22Rv1 (cell line): ENCODE results near the gene SLC6A14.

ENCODE experiments used
- H3K27ac ChIP-seq: fragments of 450-650 bp; 2 replicates; pipeline ENCODE4 v1.5.1; 2017
- CTCF ChIP-seq: fragments of 450-650 bp; IDR thresholded peaks from 2 replicates; pipeline ENCODE4 v1.5.1; 2017; ENCODE audit warnings: mild to moderate bottlenecking
- ZFX ChIP-seq: fragments of 450-650 bp; IDR thresholded peaks from 2 replicates; pipeline ENCODE4 v1.6.1; 2017; ENCODE audit warnings: antibody characterized with exemption, borderline replicate concordance

The SLC6A14 gene

DNA sequence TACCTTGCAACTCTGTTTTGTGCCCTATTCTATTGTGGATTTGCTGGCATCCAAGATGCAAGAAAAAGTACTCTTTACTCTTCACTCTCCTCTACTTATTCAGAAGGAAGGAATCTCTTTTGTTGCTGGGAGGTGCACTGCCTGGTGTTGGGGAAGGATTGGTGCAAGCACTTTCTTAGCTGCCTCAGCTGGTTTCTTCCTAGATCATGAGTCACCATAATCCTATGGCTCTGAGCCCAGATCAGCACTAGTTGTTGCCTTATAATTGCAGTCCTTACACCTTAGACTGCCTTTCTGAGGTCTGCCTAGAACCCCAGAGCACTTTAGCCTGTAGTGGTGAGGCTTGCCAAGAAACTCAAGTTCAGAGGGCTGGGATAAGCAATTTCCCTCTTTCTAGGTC lies 63.4 kb downstream of the SLC6A14 start:
- TF ChIP-seq CTCF = no peak
- no peak for TF ChIP-seq ZFX
- no peak overlapping the region for H3K27ac ChIP-seq
